NOMO-1 (cell line): ENCODE data around the gene NFASC.

Experiments used
- DNase-seq, 2 experiments: peaks; one replicate each; lab custom pipeline; 2025; ENCODE audit not compliant: unreplicated experiment in 2 of 2; lab: John Stamatoyannopoulos, UW

Gene NFASC

DNA sequence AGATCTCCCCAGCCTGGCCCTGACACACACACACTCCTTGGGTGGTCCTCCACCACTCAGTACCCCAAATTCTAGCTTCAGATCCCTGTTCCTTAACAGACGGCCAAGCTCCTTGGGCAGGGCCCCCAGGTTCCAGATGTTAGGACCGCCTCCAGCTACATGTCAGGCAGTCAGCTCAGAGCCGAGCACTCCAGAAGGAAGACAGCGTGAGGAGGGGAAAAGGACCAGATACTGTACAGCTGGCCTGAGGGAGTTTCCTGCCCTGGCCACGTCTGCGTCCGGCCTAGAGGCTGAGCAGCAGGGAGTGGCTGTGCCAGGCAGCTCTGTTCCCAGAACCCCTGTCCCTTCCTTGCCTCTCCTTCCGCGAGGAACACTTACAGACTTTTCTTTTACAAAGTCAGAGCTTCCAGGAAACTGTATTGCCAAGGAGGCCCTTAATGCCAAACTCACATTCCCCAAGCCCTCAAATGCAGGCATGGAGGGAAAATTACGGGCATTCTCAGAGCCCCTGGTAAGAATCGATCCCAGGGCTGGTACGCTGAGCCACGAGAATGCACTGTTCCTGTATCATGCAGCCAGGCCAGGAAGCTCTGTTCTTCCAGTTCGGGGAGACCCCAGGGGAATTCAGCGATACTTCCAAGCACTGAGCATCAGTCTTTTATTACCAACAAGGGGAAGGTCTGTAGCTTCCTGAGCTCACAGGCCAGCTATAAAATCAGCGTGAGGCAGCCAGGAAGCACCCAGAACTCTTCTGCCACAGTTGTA, 127.1 kb downstream of the NFASC start:
- DNase-seq: no peak

DNA sequence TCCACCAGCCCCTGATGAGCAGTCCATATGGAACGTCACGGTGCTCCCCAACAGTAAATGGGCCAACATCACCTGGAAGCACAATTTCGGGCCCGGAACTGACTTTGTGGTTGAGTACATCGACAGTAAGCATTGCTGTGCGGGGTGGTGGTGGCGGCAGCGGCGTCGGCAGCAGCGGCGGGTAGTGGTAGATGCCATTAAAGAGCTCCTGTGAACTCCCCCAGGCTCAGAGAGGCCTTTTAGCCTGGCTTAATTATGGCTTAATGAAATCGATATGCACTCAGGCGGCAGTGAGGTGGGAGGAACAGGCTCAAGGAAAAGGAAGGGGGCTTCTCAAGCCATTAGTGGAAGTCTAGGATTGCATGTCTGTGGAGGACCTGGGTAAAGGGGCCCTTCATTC, 130.5 kb downstream of the NFASC start:
- no peak for DNase-seq

DNA sequence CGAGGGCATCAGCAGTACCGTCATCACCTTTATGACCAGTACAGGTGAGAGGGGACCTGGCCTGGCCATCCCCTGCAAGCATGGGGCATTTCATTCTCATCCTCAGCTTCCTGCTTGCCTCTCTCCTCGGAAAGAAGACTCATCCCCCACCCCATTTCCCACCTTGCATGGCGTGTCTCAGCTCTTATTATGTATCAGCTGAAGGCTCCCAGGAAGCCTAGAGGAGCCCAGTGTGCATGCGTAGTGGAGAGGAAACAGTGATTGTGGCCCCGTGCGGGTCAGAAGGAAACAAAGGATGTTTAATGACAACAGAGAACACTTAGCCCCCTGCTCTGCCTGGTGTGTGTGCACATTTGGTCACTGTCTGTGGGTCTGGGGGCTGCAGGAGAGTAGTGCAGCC, 132.0 kb downstream of the NFASC start:
- no peak for DNase-seq

DNA sequence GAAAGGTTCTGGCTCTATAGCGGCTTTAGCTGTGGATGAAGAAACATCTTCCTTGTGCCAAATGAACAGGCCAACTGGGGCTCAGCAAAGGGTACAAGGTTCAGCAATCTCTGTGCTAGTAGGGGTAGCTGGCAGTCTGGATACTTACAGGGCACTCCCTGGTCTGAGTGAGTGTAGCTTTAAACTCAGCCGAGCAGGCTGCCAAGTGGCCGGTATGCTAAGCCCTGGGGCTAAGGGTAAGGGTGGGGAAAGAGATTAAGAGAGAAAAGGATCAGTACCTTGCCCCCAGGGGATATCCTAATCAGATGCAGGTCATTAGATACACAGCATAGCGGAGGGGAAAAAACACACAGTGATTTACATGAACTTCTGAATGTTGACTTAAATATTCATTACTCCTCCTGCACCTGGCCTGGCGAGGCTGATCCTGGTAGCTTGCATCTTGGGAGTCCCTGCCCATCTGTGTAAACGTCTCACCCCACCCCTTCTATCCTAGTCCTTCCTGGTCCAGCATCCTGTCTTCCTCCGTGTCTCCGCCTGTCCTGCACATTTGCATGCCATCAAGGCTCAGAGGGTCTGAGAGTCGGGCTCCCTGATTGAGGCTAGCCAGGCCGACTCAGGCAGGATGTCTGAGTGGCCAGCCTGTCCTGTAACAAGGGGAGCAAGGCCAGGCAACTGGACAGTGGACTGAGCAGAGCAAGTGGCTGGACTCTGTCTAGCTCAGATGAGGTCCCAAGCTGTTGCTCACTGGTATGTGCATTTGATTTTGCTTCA, 132.9 kb downstream of the NFASC start:
- no peak for DNase-seq

DNA sequence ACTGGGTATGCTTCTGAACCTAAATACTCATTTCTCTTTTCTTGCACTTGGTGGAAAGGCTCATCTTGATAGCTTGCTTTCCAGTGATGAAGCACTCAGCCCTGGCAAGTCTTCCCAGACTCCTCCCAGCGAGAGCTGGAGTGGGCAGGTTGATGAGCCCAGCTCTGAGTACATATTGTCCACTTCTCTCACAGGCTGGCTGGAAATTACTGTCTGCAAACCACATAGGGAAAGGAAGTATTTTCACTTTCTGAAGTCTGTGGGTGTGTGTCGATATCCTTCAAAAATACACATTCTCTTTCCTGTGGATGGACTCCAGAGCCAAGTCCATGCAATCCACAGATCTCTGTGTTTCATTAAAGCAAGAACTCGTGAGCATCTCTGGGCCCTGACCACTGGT, 133.7 kb downstream of the NFASC start:
- no peak for DNase-seq

DNA sequence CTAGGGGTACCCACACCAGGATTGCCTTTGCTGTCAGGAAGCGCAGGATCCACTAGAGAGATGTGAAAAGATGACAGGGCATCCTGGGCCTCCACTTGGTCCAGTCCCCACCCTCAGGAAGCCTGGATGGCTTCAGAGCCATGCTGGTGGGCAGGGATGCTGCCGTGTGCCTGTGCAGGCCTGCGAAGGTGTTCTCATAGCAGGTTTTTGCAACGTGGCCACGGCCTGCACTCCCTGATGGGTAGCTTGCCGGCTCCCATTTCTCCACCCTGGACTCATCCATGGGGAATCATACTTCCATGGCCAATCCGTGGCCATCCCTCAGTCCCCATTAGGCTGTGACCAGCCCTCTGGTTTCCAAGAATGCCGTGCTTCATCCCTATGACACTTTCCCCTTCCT, 138.2 kb downstream of the NFASC start:
- no peak for DNase-seq

DNA sequence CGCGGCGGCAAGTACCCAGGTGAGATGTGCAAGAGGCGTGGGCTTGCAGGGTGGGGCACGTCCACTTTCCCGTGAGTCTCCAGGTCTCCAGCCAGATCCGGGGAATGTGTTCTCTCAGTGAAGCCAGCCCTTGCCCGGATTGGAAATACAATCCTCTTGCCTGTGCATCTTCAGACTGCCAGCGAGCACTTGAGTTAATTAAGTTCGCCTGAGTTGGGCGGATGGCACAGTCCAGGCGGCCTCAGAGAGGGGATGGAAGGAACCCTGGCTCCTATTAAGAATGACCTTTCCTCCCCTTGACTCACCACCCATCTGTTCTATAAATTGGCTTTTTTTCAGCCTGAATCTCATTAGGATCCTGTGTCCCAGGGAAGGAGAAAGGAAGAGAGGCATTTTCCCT, 139.0 kb downstream of the NFASC start:
- no peak for DNase-seq

DNA sequence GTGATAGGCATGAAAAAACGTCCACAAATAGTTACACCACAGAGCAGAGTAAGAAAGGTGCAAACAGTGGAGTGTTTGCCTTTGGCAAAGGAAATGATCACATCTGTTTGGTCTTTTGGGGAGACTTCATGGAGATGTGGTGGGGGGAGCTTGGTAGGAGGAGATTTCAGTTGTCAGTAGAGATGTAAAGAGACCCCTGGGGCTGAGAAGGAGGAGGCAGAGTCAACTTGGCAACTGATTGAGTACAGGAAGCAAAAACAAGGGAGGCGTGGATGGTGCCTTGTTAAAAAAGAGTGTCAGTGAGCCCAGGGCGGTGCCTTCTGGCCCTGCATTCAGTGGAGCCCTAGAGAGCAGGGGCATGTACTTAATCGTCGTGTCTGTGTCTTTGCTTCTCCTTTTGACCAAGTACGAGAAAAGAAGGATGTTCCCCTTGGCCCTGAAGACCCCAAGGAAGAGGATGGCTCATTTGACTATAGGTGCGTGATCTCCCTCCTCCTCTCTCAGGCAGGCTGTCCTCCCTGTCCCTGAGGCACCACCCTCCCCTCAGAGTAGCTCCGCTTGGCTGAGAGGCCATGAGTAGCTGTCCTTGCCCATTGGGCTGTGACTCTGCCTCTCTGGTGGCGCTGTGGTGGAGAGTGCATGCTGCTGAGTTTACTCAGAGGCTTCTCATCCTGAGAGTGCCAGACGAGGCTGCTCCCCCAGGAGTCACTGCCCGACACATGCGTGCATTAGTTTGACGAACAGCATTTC, 141.9 kb downstream of the NFASC start:
- DNase-seq: no peak

DNA sequence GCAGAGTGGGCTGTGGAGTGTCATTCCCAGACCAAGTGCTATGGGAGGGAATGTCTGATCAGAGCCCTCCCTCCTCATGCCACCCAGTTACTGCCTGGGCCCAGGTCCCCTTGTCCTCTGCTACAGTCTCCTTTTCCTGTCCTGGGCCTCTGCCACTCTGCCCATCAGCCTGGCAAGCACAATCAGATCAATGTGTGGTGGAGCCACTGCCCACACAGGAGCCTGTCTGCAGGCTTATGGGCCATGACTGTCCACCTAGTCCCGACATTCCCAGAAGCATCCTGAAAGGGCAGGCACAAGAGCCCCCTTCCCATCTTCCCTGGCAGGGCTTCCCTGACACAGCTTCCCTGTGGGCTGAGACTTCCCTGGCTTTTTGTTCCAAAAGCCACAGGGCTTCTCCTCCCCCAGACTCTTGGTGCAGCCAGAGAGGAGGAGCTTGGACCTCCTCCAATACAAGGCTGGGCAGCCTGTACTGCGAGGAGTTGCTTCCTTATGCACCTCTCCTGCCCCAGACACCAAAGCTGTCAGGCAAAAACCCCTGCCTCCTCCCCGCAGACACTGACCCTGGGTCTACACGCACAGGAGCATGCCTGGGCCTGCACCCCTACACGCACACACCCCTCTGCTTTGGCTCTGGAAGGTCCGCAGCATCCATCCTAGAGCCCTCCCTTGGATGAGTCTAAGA, 143.2 kb downstream of the NFASC start:
- no peak for DNase-seq

DNA sequence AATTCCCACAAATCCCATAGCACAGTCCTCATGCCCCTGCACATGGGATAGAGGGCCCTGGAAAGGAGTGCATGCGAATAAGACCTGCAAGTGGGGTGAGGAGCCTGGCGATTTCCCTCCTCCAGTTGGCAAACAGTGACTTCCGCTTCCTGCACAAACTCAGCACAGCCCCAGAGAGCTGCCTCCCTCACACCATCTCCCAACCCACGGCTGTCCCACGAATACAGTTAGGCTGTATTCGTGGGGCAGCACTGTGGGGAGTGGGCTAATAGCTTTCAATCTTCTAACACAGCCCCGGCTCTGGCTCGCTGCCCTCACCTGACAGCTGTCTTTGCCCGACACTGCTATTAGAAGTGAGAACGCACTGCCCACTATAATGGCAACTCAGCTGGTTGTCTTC, 144.1 kb downstream of the NFASC start:
- DNase-seq: no peak

DNA sequence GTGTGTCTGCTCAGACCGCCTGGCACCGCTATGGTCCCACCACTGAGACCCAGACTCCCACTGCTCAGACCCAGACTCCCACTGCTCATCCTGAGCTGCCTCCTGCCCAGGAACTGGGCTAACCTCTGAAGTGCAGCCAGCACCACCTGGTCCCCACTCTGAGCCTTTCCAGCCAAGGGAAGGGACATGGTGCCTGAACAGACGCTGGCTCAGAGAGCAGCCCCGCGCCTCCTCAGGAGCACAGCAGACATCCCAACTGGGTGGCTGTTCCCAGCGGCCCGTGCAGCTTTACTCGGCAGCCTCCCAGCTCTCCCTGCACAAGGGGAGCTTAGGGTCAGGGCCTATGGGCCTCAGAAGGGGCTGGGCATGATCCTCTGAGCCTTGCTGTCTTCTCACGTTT, 144.6 kb downstream of the NFASC start:
- no peak for DNase-seq

DNA sequence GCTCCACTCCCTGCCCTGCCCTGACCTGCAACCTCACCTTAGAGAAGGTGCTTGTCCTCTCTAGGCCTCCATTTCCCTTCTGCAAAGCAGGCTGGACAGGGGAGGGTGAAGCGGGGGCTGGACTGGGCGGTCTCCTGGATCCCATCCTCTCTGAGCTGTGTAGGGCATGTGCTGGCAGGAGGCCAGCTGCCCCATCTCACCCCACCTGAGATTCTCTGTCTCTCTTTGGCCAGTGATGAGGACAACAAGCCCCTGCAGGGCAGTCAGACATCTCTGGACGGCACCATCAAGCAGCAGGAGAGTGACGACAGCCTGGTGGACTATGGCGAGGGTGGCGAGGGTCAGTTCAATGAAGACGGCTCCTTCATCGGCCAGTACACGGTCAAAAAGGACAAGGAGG, 145.4 kb downstream of the NFASC start:
- no peak for DNase-seq

DNA sequence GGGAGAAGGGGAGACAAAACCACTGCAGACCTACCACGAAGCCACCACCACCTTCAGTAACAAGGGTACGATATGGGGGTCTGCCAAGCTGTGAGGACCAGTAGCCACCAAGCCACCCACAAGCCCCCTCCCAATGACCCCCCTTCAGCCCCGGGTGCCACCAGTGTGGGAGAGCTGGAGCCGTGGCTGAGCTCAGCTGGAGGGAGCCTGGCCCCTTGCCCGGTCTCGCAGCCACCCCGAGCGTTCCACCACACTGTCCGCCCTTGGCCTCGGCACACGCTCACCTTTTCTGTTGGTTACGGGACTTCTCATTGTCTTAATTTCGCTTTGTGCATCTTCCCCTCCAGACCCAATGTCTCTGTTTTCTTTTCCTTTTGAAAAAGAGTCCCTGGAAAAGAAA, 145.9 kb downstream of the NFASC start:
- DNase-seq: no peak

DNA sequence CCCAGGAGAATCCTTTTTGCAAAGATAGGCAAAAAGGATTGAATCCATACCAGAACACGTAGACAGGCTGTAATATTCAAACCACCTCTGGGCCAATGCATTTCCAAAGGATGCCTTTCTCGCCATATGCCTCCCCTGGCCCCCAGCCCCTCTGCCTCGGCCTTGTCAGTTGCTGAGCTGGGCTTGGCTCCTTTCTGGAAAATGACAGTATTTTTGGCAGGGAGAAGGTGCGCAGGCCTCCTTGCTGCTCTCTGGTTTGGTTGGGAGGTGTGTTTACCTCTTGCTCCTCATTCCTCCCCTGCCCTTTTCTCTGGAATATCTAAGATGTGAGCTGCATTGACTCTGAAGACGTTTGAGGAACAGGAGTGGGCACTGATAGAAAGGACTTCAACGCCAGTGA, 146.3 kb downstream of the NFASC start:
- DNase-seq: no peak

DNA sequence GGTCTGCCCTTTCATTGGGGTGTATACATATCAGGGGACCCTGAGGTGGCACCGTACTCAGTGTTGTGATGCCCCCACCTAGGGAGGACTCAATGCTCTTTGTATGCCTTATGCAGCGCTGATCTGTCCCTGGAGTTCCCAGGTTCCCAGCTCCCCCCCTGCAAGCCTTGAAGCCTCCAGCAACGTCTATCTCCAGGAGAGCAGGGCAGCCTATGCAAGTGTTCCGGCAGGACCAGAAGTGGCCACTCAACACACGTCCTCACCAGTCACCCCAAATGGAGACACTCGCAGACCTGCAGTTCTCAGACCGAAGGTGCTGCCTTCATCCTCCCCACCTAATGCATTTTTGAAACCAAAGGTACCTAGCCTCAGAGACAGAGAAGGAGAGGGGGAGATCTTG, 147.1 kb downstream of the NFASC start:
- no peak for DNase-seq

DNA sequence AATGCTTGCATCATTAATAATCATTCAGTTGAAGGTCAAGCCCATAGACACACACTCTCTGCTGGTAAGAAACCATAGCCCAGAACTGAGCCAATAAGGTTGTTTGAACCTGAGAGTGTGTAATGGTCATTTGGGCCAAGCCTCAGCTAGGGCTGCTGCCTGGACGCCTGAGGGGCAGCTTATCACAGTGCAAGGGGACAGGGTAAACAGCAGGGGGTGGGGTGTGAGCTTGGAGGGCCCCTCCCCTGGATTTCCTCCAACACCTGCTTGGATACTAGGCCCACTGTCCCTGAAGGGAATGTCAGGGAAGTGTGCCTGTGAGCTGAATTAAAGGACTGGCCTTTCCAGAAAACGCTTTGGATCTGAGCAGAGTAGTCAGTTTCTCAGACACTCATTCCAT, 147.7 kb downstream of the NFASC start:
- DNase-seq: no peak

DNA sequence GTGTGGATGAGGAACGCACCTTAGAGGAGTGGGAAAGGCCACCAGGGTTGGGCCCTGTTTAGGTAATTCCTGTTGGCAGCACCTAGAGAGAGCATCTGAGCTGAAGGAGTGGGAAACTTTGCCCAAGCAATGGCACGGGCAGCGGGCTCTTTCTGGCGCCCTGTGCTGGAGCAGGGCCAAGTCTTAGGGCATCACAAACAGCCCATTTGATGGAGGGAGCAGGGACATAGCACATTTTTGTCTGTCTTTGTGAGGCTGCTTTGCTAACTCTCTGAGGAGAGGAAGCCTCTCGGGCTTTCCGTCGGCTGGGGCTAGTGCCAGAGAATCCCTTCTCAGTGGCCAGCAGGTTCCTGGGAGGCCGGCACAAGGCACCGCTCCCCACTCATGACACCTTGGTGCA, 149.8 kb downstream of the NFASC start:
- no peak for DNase-seq

DNA sequence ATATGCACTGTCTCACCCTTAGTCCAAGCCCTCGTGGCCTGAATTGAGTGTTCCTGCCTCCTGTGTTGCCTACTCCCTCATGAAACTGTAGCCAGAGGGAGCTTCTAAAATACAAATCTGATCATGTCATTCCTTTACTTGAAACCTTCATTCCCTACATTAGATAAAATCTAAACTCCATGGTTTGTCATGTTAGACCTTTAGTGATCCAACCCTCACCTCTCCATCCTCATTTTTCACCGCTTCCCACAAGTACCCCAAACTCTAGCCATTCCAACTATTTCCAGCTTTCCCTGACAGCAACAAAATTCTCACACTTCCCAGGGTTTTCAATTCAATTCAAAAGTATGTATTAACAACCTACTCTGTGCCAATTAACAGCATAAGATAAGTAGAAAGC, 154.0 kb downstream of the NFASC start:
- DNase-seq: no peak

DNA sequence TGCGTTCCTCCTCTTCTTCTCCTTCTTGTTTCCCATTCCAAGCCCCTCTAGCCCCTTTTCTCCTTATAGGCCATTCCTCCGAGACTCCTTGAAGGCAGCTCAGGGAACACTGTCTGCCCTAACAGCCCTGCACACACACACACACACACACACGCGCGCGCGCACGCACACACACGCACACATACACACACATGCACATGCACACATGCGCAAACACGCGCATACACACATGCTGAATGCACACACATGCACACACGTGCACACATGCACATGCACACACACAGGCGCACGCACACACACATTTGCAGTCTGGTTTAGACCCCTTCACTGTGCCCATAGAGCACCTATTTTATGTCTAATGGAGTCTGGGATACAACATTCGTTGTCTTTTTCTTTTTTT, 154.6 kb downstream of the NFASC start:
- no peak for DNase-seq

DNA sequence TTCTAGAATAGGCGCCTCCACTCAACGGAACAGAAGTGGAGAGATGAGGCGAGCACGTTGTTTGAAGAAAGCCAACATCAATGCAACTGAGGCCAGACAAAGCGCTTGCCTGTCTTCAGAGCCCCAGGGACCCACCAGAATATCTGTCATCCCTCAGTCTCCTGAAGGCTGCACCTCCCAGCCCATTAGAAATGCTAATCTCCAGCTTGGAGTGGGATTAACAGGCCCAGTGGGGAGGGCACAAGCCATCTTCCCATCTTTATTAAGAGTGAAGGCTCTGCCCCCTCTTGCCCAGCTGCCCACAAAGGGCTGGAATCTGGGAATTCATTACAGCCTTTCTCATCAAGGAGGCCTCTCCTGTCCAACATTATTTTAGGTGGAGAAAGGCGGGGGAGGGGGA, 155.5 kb downstream of the NFASC start:
- no peak for DNase-seq

DNA sequence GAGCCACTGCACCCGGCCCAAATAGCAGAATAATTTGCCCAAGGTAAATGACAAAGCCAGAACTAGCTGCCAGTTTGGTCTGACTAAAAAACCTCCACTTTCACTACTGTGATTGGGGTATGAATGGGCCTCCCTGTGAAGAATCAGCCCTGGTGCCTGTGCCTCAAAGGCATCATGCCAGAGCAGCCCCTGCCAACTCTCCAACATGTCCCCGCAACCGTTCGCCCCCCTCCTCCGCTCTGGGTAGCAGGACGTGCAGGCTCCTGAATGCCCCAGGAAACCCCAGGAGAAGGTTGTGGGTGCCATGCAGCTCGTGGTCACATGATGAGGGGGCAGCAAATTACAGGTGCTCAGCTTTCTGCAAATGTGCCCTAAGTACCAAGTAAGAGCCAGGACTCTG, 157.7 kb downstream of the NFASC start:
- no peak for DNase-seq
